Measurements from ENCODE around the gene ZIC1. TPM values are rescaled to one million over a fixed set of nuclear protein-coding genes. Genes with fewer than 3 reads are reported as not detected.

Gene ZIC1
- not detected for total RNA-seq

GRCh38 chr3:147409143-147410115 is at the start of gene ZIC1:
Gene ZIC1 (plus strand): TSS chr3:147409365. CDS start chr3:147410113, 748 bp downstream.
- no peak for DNase-seq
- Histone ChIP-seq H3K4me3 (peak within 1 kb of the TSS in 3 of 4 donors; percentile 24 to 56 (median 40)), H3K27ac (no peak within 1 kb of the TSS), H3K27me3 (peaks cover 39 to 100% (median 73%) of the 10 kb centered on the region in 4 donors), H3K36me3 (no peaks in the 10 kb centered on the region), H3K4me1 (peaks cover 18 to 63% (median 31%) of the 10 kb centered on the region in 3 donors), H3K9me3 (peaks cover 0 to 47% (median 19%) of the 10 kb centered on the region in 3 donors)
- 18 to 23% methylated on average over 38 to 46 of the region's 80 CpGs for WGBS, 2 donors
- TF ChIP-seq, protein P1, sequence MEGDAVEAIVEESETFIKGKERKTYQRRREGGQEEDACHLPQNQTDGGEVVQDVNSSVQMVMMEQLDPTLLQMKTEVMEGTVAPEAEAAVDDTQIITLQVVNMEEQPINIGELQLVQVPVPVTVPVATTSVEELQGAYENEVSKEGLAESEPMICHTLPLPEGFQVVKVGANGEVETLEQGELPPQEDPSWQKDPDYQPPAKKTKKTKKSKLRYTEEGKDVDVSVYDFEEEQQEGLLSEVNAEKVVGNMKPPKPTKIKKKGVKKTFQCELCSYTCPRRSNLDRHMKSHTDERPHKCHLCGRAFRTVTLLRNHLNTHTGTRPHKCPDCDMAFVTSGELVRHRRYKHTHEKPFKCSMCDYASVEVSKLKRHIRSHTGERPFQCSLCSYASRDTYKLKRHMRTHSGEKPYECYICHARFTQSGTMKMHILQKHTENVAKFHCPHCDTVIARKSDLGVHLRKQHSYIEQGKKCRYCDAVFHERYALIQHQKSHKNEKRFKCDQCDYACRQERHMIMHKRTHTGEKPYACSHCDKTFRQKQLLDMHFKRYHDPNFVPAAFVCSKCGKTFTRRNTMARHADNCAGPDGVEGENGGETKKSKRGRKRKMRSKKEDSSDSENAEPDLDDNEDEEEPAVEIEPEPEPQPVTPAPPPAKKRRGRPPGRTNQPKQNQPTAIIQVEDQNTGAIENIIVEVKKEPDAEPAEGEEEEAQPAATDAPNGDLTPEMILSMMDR (IDR thresholded peaks at IDR 0.05) = no peak
- no peak for TF ChIP-seq POLR2A (IDR thresholded peaks at IDR 0.05)
- intact Hi-C loops (cut with DNase I) = no loop called here

GRCh38 chr3:147360051-147360439 is 49.1 kb upstream of the ZIC1 start:
- Histone ChIP-seq H3K4me1 (peaks cover 0 to 5% (median 0%) of the 10 kb centered on the region in 3 donors), H3K36me3 (no peaks in the 10 kb centered on the region), H3K4me3 (no peak overlapping the region), H3K27me3 (peaks cover 5 to 94% (median 46%) of the 10 kb centered on the region in 4 donors), H3K27ac (no peak overlapping the region), H3K9me3 (no peaks in the 10 kb centered on the region)
- TF ChIP-seq, protein P1 (IDR thresholded peaks at IDR 0.05) = no peak
- no peak for TF ChIP-seq POLR2A (IDR thresholded peaks at IDR 0.05)
- WGBS, 2 donors = 32 to 34% methylated on average over 5 of the region's 5 CpGs
- intact Hi-C loops (cut with DNase I) = no loop called here
- no peak for DNase-seq

- intact Hi-C loops (cut with DNase I) = no loop called here
- 10 to 19% methylated on average over 19 to 21 of the region's 21 CpGs for WGBS, 2 donors
- no peaks in the 10 kb centered on the region for H3K9me3 ChIP-seq
- no peaks in the 10 kb centered on the region for H3K36me3 ChIP-seq
- H3K4me1 ChIP-seq = peaks cover 0 to 5% (median 0%) of the 10 kb centered on the region in 3 donors
- no peak for DNase-seq
- TF ChIP-seq POLR2A (IDR thresholded peaks at IDR 0.05) = no peak
- TF ChIP-seq, protein P1 (IDR thresholded peaks at IDR 0.05) = no peak
- H3K27me3 ChIP-seq = peaks cover 5 to 94% (median 40%) of the 10 kb centered on the region in 4 donors
- H3K27ac ChIP-seq = no peak overlapping the region
- H3K4me3 ChIP-seq = no peak overlapping the region
Observed at GRCh38 chr3:147360646-147361453, 48.3 kb upstream of the ZIC1 start.

DNA sequence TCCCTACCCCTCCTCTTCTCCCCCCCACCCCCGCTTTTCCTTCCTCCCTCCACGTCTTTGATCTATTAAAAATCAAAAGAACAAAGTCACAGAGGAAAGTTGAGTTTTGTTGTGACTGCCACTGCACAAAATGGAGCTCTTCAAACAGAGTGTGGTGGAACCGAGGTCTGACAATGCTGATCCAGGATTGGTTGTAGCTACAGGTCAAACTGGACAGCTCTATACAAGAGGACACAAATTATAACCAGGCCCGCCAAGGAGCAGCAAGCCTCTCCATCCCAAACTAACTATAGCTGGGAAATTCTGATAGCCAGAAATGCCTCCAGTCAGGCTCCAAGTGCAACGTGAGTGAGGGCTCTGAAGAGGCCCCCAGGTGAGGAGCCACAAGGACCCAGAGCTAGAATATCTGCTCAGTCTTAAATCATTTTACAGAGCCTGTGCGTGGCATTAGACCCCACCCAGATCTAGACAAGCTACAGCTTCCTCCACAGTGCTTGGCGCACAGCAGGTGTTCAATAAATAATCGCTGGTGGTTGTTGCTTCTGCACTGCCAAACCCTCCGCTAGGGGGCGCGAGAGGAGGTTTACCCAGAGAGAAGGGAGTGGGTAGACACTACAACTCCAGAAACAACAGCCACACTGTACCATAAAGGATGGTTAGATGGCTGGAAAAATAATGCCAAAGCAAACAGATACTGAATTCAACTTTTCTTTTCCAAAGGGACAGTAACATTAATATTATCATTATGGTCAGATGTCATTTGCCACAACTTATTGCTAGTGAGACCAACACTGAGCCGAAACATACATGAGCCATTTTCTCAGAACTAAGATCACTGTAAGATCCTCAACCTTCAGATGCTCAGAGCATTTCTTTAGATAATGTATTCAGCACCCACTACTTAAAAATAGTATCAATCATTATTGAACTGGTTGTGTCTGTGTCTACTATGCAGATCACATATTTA is 47.4 kb upstream of the ZIC1 start:
- Histone ChIP-seq H3K27ac (no peak overlapping the region), H3K4me1 (peaks cover 0 to 5% (median 0%) of the 10 kb centered on the region in 3 donors), H3K27me3 (peaks cover 5 to 94% (median 31%) of the 10 kb centered on the region in 4 donors), H3K9me3 (no peaks in the 10 kb centered on the region), H3K36me3 (no peaks in the 10 kb centered on the region), H3K4me3 (no peak overlapping the region)
- TF ChIP-seq, protein P1 (IDR thresholded peaks at IDR 0.05) = peak in 3 of 6 experiments; percentile 13 to 45 (median 31)
- no peak for TF ChIP-seq POLR2A (IDR thresholded peaks at IDR 0.05)
- intact Hi-C loops (cut with DNase I) = no loop called here
- WGBS, 2 donors = 8 to 11% methylated on average over 10 to 12 of the region's 12 CpGs
- no peak for DNase-seq
